ENCODE results near the gene LEMD1.
"Not testable (repeated sequence)": the region's sequence is repeated elsewhere in the genome, so short reads cannot be mapped to it uniquely, and the experiment has no call there.

Gene LEMD1

DNA sequence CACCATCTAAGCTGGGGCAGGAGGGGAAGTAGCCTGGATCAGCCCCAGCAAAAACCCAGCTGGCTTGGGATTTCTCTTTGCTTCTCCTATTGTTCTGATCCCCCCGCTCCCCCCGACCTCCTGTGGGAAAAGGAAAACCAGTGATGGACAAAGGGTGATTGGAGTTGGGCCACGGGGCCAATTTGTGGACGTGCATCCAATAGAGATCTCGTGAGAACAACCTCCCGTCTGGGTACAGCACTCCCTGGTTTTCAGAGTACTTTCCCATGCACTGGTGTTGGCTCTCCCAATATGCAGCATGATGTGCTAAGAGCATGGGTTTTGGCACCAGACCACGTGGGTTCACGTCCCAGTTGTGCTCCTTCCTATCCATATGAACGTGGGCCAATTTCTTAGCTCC is 25.0 kb upstream of the LEMD1 start:
- DNase-seq, result no peak

DNA sequence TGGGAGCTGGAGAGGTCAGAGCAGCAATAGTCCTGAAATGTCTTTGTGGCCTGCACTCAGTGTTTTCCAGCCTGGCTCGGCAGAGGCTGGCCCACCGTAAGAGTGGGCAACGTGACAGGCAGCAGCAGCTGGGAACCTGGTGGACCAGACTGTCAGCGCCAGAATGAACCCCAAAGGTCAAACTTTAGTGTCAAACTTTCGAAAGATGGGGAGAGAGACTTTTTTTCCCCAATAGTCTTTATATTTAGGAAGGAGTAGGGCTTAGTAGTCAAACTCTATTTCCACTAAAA is 23.7 kb upstream of the LEMD1 start:
- no peak for DNase-seq

DNA sequence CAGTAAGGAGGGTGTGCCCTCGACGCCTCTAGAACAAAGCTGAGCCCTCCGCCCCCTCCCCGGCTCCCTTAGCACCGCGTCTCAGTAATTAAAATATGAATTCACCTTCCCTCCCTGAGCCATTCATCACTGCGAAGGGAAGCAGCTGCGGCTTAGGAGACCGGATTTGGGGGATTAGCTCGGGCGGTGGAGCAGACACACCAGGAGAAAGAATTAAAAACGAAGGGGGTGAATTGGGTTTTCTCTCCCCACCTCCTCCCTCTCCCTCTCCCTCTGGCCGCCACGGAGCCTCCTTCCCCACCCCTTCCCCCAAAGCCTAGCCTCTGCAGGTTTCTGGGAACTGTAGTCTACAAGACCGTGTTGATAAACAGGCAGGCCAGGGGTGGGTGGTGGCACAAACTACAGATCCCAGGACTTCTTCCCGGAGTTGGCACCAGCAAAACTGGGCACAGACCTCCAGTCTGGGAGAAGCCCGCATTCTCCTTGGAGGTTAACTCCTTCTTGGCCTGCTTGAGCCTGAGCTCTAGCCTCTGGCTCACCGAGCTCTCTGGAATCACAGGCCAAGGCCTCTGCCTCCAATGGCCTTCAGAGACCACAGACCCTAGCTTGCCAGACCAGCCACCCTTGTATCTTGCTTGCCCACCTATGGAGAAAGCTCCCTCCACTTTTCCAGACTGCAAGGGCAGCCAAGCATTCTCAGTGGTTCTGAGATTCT is 23.2 kb upstream of the LEMD1 start:
- DNase-seq, result no peak

DNA sequence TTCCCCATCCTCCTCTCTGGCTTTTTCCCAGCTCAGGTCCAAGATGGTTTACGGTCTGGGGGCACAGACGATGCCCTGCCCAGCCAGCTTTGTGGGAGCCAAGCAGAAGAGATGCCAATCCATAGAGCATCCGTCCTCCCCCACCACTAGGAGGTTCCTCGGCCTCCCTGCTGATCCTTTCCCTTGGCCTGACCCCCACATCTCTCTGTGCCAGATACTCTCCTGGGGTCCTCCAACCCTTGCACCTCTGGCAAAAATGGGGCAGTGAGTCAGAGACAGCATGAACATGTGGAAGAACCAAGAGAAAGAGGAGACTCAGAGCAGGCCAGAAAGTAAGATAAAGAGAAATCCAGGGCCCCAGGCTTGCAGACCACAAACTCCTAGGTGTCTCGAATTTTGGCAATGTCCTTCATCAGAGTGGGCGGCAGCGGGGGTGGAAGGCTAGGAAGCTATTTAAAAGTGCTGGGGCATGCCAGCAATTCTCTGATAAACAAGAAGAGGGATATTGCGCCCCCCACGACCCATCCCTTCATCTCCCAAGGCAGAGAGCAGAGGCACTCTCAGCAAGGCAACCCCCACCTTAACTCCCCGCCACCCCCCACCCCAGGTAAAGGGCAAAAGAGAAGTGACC is 22.6 kb upstream of the LEMD1 start:
- no peak for DNase-seq

DNA sequence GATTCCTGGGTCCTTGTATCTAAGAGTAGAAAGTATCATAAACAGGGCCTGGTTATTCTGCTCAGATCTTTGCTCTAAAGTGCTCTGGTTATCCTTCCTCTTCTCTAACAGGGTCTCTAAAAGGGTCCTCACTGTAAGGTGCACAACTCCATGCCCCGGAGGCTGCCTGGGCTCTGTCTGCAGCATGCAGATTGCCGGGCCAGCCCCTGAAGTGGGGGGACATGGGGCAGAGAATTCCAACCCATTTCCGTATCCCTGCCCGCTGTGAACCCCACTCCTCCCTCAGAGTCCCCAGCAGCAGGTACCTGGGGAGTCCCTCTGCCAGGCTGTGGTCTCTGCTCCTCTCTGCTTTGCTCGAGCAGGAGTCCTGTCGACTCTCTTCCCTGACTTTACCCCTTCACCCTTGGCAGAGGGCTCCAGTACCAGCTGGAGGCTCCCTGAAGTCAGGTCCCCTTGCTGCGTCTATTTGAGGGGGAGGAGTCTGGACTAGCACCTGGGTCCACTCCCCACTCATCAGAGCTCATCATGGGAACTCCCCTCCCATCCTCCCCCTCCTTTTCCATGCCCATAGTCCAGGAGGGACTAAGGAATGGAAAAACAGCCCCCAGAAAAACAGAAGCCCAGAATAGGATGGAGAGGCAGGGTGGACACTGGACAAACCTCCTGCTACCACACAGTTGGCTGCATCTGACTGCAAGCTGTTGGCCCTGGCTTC is 21.9 kb upstream of the LEMD1 start:
- no peak for DNase-seq

DNA sequence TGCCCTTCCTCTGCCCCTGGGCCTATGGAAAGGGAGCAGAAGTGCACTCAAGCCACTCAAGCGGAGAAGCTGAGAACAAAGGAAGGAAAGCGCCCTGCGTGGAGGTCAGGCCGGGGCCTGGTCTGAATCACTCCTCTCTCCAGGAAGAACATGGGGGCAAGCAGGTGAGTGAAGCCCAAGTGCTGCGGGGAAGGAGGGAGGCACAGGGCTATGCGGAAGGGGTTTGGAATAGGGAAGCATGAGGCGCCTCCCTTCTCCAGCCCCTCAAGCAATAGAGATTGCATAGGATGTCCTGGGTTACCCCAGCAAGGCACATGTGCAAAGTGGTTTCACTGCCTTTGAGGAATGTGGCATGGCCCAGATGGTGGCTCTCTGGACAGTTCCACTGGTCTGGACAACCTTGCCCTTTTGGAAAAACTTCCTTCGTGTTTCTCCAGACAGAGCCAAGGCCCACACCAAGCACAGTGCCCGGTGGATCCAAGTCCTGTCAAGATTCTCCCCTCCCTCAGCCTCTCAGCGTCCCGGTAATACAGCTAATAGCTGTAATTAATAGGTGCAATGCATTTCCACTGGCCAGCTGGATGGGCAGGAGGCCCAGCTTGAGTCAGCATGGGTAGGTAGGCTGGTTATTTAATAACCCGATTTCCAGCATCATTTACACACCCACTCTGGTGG is 20.3 kb upstream of the LEMD1 start:
- DNase-seq, result no peak

DNA sequence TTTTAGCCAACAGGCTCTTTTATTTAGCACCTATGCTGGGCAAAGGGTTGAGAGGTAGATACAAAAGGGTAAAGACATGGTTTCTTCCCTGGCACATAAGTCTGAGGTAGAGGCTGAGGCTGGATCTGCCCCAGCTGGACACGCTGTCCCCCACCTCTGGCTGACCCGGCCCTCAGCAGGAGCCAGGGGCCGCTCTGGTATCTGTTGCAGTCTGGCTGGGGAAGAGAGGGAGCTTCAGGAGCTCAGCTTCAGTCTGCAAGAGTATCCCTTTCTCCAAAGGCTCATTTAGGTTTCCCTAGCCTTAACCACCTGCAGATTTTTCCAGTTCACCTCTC is 19.8 kb upstream of the LEMD1 start:
- DNase-seq, result no peak

DNA sequence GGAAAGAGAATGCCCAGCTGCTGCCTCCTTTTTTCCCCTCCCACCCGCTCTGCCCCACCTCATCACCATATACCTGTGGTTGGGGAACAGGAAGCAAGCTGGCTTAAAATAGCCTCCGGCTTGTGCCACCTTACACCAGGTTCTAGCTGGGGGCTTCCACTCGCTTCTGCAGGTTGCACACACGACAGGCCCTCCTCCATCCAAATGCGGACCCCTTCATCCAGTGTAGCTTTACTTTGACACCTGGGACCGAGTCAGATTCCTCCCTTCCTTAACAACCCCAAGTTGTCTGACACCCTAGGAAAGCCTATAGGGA is 19.4 kb upstream of the LEMD1 start:
- DNase-seq, result no peak

DNA sequence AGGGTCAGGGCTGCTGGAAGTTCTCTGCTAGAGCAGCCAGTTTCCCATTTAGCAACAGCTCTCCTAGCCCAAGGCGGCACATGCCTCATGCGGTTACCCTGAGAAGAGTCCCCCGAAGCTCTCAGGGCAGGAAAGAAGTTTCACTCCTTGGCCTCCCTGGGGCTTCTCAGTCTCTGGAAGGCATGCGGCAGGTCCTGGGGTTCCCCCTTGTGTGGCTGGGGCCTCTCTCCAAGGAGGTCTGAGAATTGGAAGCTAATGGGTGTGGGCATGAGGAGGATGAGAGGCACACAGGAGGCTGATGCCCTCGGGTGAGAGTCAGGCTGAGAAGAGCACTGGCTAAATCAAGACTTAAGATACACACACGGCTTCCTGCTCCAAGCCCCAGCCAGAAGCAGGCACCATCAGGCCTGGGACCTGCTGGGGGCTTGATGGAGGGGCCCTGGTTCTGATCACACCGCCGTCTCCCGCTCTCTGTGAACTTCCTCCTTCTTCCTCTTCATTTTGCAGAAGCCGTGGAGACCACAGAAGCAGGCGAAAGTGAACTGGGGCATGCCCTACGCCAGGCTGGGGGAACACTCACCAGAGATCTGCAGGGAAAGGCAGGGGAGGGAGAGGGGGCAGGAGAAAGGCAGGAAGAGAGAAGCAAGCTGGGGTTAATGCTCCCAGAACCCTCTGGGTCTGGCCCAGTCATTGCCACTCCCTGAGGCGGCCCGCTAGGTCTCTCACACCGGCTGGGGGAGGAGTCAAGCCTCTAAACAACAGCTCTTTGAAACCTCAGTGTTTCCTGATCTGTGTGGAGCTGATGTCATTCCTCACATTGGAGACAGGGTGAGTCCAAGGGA is 18.8 kb upstream of the LEMD1 start:
- peak; percentile 97 for DNase-seq

DNA sequence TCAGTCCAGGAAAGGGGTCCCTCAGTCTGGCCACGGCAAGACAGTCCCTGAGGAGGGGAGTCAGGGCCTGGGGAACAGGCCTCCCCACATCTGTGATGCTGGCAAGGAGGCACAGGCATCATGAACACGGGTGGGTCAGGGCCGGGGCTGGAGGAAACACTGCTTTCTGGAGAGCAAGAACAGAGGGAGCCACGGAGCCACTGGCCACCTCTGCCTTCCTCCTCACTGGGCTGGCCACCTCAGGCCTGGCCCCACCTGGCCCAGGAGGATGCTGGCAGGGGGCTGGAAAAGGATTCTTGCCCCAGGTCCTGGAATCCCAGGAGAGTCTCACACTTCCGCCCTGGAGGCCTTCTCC is 18.2 kb upstream of the LEMD1 start:
- DNase-seq, result no peak

DNA sequence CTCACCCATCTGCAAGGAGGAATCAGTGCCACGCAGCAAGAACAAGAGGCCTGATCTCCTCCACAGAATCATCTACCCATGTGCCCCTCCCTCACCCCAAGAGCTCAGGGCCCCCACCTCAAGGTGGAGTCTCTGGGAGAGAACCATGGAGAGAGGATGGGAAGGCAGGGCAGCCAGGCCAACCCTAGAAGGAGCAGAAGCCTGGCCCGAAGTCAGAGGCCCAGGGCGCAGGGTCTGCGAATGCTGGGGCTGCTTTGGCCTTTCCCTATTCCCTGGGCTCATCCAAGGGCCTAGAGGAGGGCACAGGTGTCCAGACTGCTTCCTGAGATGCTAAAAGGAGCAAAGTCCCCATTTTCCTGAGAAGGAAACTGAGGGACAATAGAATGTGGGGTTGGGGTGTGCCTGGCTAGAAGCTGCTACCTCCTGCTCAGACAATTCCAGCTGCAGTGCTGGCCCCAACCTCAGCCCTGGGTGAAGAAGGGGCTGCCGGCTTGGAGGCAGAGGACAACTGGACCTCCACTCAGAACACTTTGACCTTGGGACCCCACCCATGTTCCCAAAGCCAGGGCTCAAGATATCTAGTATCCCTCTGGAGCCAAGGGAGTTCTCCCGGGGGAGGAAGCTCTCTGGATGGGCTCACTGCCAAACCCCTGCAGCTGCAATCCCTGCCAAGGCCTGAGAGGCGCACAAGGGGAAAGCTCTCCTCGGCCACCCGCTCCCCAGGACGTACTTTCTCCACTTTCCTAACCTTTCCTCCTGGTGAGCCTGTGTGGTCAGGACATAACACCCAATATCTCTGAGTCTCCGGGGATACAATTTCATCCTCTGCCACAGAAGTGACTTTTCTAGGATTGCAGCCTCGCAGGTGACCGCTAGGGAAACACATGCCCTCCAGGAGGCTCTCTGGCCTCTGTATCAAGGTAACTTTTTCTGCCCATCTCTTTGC is 16.6 kb upstream of the LEMD1 start:
- DNase-seq, result peak; percentile 59

DNA sequence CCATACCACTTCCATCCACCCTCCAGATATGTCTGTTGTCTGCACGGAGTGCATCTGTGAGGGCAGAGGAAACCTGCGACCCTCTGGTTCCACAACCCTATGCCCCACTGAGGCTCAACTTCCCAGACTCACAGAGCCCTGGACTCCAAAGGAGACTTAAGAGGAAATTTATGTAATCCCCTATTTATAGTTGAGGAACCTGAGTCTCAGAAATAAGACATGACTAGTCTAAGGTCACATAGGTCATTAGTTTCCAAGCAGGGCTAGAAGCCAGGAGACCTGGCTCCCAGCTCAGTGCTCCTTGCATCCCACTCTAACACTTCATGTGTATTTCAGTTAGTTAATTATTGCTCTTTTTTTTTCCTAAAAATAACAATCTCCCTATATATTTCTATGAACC is 15.7 kb upstream of the LEMD1 start:
- no peak for DNase-seq

DNA sequence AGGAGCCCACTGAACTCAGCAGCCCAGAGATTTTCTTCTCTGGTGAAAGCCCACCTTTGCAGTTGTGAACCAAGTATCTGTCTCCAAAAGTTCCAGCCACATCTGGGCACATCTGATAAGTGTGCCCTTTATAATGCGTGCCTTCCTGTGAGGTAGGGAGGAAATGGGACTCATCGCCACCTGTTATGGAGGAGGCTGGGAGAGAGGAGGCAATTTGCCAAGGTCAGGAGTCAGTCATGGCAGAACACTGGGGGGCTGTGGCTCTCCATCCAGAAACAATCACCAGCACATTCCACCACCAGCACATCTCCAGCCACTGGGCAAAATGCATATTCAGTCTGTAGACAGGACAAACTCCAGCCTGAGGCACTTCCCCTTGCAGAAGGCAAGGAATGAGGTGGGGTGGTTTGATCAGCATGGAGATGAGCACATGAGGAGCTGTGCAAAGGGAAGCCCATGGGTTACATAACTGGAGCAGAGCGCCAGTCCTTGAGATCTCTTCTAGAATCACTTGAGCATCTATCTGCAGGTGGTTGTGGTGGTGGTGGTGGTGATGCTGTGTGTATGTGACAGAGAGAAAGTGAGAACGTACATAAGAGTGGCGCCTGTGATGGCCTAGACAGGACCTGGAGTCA is 15.0 kb upstream of the LEMD1 start:
- peak; percentile 49 for DNase-seq

DNA sequence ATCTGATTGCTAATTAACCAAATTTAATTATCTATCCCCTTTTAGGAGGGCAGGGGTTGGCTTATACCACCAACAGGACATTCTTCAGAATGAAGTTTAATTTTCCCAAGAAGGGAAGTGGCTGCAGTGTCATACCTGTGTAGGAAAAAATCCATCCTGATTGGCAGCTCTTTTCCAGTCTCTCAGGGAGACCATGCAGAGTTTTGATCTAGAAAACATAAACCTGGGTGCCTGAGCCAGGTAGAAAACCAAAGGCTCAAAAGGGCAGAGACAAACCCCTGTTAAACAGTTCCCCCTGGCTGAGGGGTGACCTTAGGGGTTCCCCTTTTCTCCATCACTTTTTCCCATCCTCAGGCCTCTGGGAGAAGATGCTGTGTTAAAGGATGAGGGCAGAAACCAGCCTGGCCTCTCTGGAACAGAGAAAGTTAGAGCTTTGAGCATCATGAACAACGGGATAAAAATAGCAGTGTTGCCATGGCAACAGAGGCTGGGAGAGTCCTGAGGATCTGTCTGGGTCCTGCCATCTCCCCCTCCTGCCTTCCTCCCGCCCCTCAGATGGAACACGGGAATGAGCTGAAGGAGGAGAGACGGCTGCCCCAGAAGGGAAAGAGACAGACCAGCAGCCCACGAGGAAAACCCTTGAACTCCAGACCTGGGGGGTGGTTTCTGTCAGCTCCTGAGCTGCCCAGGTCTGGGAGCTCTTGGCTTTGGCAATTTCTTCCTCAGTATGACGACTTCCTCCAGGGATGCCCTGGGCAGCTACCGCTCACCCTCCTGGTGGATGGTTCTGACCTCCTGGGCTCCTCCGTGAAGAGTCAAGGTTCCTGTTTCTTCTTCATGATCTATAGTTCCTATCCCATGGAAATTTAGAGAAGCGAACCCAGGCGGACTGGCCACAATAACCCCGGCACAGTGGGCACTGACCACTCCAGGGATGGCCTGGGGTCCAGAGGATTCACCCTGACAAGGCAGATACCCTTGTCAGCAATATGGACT is 14.0 kb upstream of the LEMD1 start:
- peak; percentile 51 for DNase-seq

DNA sequence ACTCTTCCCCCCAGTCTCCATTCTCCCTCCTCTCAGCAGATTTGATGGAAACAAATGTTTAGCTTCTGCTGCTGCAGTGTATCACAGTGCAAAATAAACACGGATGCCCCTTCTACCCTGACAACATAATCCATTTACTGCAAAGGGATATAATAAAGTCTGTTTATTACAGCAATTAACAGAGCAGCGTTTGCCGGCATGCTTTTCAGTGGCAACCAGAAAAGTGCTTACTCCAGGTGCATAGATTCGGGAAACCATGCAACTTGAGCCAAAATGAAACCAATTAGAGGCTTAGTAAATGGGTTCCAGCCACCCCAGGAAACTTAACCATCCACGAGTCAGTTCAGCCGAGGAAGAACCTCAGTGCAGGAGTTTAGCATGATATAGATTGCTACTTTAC is 12.9 kb upstream of the LEMD1 start:
- DNase-seq, result no peak

DNA sequence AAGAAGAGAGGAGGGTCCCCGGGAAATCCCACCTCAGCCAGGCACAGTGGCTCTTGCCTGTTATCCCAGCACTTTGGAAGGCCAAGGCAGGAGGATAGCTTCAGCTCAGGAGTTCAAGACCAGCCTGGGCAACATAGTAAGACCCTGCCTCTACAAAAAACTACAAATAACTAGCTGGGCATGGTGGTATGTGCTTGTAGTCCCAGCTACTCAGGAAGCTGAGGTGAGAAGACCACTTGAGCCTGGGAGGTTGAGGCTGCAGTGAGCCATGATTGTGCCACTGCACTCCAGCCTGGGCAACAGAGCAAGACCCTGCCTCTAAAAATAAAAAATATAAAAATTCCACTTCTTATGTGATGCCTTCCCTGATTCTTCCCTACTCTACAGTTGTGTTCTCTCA is 10.8 kb upstream of the LEMD1 start:
- DNase-seq, result not testable (repeated sequence)

DNA sequence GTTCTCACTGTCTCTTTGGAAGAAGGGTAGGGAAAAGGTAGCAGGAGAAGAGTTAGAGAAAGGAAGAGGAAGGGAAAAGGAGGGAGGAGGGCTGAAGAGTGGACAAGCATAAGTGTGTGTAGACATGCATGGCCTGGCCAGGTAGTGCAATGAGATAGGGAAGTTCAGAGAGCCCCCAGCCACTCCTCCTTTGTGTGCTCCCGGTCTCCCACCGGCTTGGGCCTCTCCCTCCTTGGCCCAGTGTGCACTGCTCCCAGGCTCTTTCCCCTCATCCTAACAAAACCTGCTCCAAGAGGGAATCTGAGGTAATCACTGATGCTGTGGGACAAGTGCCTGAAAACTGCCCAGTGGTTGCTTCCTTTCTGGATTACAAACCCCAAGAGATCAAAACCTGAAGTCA is 10.3 kb upstream of the LEMD1 start:
- DNase-seq, result no peak

DNA sequence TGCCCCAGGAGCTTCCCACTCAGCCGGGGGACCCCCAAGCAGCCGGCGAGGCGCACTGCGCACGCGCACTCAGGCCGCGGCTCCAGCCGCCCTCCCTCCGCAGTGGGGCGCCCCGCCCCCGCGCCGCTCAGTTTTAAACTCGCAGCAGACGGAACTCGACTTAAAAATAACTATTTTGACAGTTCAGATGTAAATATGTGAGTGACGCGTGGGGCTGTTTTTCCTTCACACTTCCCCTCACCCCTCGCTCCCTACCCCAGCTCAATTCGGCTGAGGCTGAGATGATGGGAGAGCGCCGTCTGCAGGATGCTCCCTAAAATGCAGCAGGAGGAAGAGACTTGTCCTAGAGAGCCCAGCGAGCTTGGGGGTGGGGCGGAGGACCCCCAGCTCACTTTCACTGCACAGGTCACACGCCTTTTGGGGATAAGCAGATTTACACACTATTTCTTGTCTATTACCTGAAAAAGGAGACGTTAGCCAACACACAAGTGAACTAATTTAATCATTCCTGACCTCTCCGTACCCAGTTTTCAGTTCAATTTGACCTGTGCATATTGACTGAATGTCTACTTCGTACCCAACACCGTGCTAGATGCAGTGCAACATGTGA is 8.9 kb upstream of the LEMD1 start:
- peak; percentile 50 for DNase-seq

DNA sequence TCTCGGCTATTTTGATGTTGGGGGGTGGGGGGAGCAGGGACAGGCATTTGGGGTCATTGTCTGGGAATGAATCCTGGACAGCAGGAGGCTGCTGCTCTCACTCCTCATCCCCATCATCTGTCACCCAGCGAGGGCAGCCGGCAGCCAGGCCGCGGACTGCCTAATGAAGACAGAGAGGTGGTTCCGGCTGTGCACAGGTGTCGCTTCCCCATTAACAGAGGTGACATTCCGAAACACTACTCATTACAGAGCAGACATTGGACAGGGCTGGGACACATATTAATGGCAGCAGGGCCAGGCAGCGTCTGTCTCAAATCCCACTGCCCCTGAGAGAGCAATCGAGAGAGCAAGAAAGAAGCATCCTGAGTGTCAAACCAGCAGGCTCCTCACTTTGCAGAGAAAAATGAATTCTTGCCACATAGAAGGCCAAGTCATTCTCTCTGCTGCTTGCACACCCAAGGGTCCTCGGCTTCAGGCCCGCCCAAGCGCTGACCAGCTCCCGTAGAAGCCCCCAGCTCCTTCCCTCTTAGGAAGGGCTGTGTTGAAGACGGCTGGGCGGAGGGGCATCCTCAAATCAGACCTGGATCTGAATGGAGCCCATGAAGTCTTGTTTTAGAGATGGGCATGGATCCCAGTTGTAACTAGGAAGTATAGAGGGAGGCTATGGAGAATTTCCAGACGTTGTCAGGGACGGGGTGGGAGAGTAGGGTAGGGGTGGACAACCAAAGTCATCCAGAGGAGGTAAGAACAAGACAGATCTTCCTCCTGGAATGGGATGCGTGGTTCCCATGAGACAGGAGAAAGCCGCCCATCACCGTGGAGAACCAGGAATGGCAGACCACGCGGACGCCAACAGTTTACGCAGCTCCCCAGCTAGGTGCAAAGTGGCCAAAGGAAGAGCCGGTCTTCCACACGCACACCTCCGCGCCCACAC is 8.2 kb upstream of the LEMD1 start:
- DNase-seq, result no peak
